Activated CD4-positive, CD25-positive, alpha-beta regulatory T cell (primary cell): ENCODE measurements around the gene TNS3.
"Not testable (repeated sequence)": the region's sequence is repeated elsewhere in the genome, so short reads cannot be mapped to it uniquely, and the experiment has no call there.

Source experiments
- DNase-seq, 4 experiments: peaks; one replicate each; lab custom pipeline; 2025; lab: John Stamatoyannopoulos, UW

TNS3 gene

GRCh38 chr7:47561715-47562446 is 20.0 kb downstream of the TNS3 start:
- DNase-seq, result no peak

GRCh38 chr7:47559306-47560220 is 22.3 kb downstream of the TNS3 start:
- DNase-seq, result no peak

GRCh38 chr7:47557694-47558670 is 23.9 kb downstream of the TNS3 start:
- no peak for DNase-seq

- no peak for DNase-seq
Measured at GRCh38 chr7:47557317-47557693, 24.6 kb downstream of the TNS3 start.

- no peak for DNase-seq
Measured at GRCh38 chr7:47556511-47557180, 25.3 kb downstream of the TNS3 start.

GRCh38 chr7:47553309-47553708 is 28.6 kb downstream of the TNS3 start:
- DNase-seq, result no peak

GRCh38 chr7:47552621-47553020 is 29.3 kb downstream of the TNS3 start:
- no peak for DNase-seq

GRCh38 chr7:47551668-47552440 is 30.1 kb downstream of the TNS3 start:
- no peak for DNase-seq

- DNase-seq, result no peak
Measured at GRCh38 chr7:47550788-47551470, 31.0 kb downstream of the TNS3 start.

- no peak for DNase-seq
Measured at GRCh38 chr7:47549916-47550315, 32.0 kb downstream of the TNS3 start.

- DNase-seq, result no peak
Measured at GRCh38 chr7:47549397-47549796, 32.5 kb downstream of the TNS3 start.

GRCh38 chr7:47548546-47548945 is 33.4 kb downstream of the TNS3 start:
- no peak for DNase-seq

- no peak for DNase-seq
Measured at GRCh38 chr7:47546733-47547494, 35.0 kb downstream of the TNS3 start.

GRCh38 chr7:47546171-47546570 is 35.7 kb downstream of the TNS3 start:
- no peak for DNase-seq

GRCh38 chr7:47544416-47544815 is 37.5 kb downstream of the TNS3 start:
- DNase-seq, result no peak

- DNase-seq, result no peak
Measured at GRCh38 chr7:47543714-47544113, 38.2 kb downstream of the TNS3 start.

GRCh38 chr7:47543056-47543455 is 38.9 kb downstream of the TNS3 start:
- DNase-seq, result no peak

- DNase-seq, result no peak
Measured at GRCh38 chr7:47542051-47542450, 39.9 kb downstream of the TNS3 start.

- not testable (repeated sequence) for DNase-seq
Measured at GRCh38 chr7:47541485-47541884, 40.4 kb downstream of the TNS3 start.
